NCI-H526 (cell line): Measurements from ENCODE around the gene EIF4G3.
"Not testable (repeated sequence)": the region's sequence is repeated elsewhere in the genome, so short reads cannot be mapped to it uniquely, and the experiment has no call there.

Experiments
- DNase-seq, 2 experiments: peaks; one replicate each; lab custom pipeline; 2025; lab: John Stamatoyannopoulos, UW

EIF4G3 gene

DNA sequence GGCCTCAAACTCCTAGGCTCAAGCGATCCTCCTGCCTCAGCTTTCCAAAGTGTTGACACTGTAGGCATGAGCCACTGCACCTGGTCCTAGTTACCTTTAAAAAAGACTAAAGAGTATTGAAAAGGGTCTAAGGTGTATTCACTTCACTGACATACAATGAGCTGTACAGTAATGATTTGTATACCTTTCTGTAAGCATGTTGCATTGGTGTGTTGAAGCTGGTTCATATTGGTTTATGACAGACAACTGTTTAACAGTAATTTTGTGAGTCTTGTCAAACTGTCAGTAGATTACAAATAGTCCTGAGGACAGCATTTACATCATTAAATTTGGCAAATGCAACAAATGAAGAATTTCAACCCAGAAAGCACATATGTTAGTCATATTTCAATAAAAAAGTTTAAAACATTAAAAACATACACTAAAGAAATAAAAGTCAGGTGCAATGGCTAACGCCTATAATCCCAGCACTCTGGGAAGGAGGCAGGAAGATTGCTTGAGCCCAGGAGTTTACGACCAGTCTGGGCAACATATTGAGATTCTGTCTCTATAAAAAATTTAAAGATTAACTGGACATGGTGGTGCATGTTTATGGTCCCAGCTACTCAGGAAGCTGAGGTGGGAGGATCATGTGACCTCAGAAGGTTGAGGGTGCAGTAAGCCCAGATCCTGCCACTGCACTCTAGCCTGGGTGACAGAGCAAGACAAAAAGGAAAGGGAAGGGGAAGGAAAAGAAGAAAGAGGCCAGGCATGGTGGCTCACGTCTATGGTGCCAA lies 301.3 kb downstream of the EIF4G3 start:
- no peak for DNase-seq

GRCh38 chr1:20873311-20873710 lies 303.4 kb downstream of the EIF4G3 start:
- no peak for DNase-seq

DNA sequence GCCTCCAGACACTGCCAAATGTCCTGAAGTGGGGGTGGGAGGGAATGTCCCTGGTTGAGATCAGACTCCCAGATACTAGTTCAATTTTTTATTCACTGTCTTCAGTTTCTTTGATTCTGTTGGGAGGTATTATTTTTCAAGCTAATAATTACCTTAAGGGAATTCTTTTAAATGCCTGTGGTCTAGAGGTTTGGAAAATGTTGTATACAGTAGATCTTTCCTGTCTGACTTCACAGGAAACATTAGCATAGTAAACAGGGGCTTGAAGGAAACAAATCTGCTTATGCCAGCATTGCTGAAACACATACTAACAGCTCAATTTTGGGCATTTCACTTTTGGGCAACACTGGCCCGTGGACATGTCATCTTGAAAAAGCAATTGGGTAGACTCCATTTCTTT lies 305.3 kb downstream of the EIF4G3 start:
- DNase-seq = no peak

- DNase-seq = no peak
Measured at GRCh38 chr1:20870718-20871117, 306.0 kb downstream of the EIF4G3 start.

DNA sequence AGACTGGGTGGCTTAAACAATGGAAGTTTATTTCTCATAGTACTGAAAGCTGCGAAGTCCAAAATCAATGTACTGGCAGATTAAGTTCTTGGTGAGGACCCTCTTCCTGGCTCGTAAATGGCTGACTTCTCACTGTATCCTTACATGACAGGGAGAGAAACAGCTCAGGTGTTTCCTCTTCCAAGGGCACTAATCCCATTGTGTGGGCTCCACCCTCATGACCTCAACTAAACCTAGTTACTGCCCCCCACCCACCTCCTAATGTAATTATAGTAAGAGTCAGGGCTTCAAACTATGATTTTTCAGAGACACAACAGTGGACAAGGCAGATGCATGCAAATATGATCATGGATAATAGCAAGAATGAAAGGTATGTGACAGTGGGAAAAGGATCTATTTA lies 308.4 kb downstream of the EIF4G3 start:
- no peak for DNase-seq

- no peak for DNase-seq
Measured at GRCh38 chr1:20867847-20868246, 308.9 kb downstream of the EIF4G3 start.

DNA sequence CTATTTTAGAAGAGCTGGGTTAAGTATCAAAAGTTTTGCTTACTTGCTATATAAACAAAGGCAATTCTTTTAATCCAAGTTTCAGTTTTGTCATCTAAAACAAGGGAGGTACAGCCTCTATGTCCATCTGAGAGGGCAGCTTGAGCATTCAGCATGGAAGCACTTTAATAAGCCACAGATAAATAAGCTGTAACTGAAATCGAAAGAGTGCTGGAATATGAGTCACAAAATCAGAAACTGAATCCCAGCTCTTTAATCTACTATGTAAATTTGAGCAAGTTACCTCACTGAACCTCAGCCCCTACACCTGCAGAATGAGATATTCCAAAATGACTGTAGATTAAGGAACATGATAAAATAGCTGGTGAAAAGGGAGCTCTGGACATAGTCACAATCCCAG lies 309.6 kb downstream of the EIF4G3 start:
- DNase-seq = no peak

DNA sequence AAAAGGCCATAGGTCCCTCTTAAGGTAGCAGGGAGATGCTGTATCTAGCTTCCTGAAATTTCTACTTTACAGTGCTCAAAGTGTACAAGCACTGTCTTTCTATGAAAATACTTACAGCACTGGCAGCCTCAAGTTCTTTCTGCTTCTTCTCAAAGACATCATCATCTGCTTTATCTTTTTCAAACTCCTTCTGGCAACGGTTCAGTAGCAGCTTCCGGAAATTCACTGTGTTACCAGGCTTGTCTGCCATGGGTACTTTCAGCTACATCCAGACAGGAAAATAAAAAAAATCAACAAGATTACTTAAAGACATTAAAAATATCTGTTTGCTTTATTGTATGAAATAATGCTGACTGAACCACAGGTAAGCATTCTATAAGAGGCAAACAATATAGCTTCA lies 311.7 kb downstream of the EIF4G3 start:
- no peak for DNase-seq

DNA sequence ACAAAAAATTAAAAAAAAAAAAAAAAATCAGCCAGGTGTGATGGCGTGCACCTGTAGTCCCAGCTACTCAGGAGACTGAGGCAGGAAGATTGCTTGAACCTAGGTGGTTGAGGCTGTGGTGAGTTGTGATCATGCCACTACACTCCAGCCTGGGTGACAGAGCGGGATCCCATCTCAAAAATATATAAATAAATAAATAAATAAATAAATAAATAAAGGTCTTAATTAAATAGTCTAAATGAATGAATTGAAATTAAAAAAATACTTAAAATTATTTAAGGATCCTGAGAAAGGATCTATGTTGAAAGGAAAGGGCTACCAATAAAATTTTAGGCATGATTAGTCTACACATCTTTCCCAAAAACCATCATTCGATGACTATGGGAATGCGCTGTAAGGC lies 322.2 kb downstream of the EIF4G3 start:
- no peak for DNase-seq

- not testable (repeated sequence) for DNase-seq
Measured at GRCh38 chr1:20851791-20852190, 324.9 kb downstream of the EIF4G3 start.

DNA sequence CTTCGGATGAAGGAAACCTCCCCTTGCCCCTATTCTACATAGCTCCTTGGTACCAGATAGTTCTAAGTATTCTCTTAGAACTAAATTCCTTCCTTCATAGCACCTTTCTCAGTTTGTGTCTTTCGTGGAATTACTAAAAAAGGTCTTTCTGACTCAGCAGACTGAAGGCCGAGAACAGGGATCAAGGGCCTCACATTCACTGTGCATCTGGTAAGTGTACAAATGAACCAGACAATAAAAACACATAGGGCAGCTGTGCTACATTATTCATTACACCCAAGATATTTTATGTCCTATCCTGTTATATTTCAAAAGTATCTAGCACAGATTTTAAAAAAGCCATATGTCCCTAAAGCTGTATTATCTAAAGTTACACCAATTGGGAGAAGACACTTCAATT lies 326.7 kb downstream of the EIF4G3 start:
- no peak for DNase-seq

GRCh38 chr1:20849100-20849499 lies 327.6 kb downstream of the EIF4G3 start:
- no peak for DNase-seq

GRCh38 chr1:20848162-20848561 lies 328.5 kb downstream of the EIF4G3 start:
- DNase-seq = no peak

- DNase-seq = no peak
Measured at GRCh38 chr1:20847611-20848080, 329.1 kb downstream of the EIF4G3 start.

- no peak for DNase-seq
Measured at GRCh38 chr1:20846461-20847374, 330.0 kb downstream of the EIF4G3 start.

DNA sequence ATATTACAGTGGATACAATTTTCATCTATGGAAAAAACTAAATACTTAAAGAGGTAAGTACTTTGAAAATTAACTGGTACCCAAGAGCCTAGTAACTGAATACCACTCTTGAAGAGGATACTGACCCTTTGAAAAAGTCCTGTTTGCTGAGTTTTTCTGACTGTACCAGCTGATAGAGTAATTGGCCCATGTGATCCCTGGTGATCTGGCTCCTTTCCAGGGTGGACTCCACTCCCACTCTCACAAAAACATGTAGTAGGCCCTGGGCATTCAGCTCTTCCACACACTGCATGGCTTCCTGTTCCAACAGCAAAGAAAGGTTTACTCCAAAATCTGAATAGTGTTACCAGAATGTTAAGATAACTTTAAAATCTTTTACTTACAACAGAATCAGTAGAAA lies 336.0 kb downstream of the EIF4G3 start:
- DNase-seq = no peak

DNA sequence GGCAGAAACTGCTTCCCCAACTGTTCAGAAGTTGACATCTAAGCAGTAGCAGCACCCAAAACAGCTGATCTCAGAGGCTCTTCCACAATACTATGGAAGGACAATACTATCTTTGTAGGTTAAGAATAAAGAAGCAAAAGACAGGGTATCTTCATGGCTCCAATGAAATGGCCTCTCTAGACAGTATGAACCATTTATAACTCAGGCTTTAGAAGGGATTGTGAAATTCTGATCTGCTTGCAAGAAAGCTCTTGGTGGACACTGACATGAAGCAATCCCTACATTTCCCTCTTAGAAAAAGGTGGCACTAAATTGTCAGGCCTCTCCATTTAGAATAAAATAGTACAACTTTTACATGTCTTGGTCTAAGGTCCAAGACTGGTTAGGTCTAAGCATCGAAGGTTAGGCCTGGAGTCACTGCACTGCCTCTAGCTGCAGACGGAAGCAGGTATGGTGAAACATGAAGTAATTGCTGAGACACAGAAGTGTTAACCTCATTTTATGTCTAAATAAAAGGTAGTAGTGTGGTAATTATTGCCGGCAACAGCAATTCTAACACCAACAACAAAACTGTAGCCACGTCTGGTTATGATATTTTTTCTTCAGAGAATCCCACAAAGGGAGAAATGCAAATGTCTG lies 339.0 kb downstream of the EIF4G3 start:
- no peak for DNase-seq

DNA sequence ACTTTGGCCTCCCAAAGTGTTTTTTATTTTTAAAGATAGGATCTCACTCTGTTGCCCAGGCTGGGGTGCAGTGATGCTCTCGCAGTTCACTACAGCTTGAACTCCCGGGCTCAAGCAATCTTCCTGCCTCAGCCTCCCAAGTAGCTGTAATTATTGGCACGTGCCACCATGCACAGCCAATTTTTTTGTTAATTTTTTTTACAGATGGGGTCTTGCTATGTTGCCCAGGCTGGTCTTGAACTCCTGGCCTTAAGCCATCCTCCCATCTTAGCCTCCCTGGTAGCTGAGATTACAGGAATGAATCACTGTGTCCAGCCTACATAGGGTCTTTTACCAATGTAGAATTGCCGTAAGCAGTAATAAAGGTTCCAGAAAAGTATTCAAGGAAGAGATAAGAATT lies 340.5 kb downstream of the EIF4G3 start:
- no peak for DNase-seq

- no peak for DNase-seq
Measured at GRCh38 chr1:20834780-20835179, 341.9 kb downstream of the EIF4G3 start.

DNA sequence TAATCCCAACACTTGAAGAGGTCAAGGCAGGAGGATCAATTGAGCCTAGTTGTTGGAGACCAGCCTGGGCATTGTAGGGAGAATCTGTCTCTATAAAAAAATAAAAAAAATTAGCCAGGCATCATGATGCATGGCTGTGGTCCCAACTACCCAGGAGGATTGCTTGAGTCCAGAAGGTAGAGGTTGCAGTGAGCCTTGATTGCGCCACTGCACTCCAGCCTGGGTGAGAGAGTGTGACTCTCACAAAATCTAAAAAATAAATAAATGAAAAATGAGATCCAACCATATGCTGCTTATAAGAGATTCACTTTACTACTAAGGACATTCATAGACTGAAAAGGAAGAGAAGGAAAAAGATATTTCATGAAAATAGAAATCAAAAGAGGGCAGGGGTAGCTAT lies 342.5 kb downstream of the EIF4G3 start:
- no peak for DNase-seq

GRCh38 chr1:20830378-20830777 lies 346.3 kb downstream of the EIF4G3 start:
- no peak for DNase-seq

DNA sequence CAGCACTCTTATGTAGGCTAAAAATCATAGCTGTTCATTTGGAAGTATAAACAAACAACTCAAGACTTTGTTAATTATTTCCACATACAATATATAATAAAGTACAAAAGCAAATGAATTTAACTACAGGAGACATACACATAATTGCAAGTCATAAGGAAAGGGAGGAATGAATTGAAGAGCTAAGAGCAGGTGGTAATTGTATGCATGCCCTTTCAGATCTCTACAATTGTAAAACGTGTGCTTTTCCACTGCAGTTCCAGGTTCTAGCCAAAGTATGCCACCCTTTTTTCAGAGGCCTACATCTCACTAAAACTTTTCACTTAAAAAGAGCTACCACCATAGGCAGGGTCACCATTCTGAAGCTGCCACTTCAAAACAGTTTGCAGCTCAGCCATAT lies 346.8 kb downstream of the EIF4G3 start:
- no peak for DNase-seq

DNA sequence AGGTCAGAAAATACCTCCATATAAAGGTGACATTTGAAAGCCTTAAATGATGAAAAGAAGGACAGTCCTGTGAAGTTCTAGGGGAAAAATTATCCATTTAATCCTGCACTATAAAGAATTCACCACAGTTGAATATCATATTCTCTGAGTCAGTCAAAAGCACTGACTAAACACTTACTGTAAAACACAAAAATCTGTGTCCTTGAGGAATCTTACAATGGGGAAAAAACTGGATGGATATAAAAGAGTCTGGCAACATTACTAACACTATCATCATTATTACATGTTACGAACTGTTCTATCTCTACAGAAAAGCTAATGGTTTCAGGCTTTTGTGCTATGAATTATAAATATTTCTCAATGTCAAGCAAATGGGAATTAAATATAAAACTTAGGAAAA lies 347.2 kb downstream of the EIF4G3 start:
- DNase-seq = no peak
